Choroid plexus epithelial cell (primary cell): ENCODE results near the gene ABCC8.

Experiments
- DNase-seq: peaks from one replicate; pipeline ENCODE4 v3.0.0-alpha.2; 2010; ENCODE audit warnings: low read depth
- H3K4me3 ChIP-seq: 2 replicates; pipeline ENCODE4 v1.5.1; 2011; ENCODE audit warnings: low read depth, mild to moderate bottlenecking, control low read depth, low read length, moderate library complexity
- CTCF ChIP-seq: conservative IDR thresholded peaks from 2 replicates; pipeline ENCODE4 v1.5.1; 2011; ENCODE audit warnings: low read depth, mild to moderate bottlenecking, control low read depth, inconsistent platforms, low read length, moderate library complexity

The ABCC8 gene

GRCh38 chr11:17408026-17408425 lies 68.6 kb downstream of the ABCC8 start:
- TF ChIP-seq CTCF, result no peak
- DNase-seq, result no peak
- no peak overlapping the region for H3K4me3 ChIP-seq

- H3K4me3 ChIP-seq, result no peak overlapping the region
- peak; percentile 8 for DNase-seq
- TF ChIP-seq CTCF, result no peak
Measured at GRCh38 chr11:17407575-17407974, 69.1 kb downstream of the ABCC8 start.

GRCh38 chr11:17406818-17407149 lies 69.9 kb downstream of the ABCC8 start:
- no peak for DNase-seq
- TF ChIP-seq CTCF, result no peak
- no peak overlapping the region for H3K4me3 ChIP-seq

DNA sequence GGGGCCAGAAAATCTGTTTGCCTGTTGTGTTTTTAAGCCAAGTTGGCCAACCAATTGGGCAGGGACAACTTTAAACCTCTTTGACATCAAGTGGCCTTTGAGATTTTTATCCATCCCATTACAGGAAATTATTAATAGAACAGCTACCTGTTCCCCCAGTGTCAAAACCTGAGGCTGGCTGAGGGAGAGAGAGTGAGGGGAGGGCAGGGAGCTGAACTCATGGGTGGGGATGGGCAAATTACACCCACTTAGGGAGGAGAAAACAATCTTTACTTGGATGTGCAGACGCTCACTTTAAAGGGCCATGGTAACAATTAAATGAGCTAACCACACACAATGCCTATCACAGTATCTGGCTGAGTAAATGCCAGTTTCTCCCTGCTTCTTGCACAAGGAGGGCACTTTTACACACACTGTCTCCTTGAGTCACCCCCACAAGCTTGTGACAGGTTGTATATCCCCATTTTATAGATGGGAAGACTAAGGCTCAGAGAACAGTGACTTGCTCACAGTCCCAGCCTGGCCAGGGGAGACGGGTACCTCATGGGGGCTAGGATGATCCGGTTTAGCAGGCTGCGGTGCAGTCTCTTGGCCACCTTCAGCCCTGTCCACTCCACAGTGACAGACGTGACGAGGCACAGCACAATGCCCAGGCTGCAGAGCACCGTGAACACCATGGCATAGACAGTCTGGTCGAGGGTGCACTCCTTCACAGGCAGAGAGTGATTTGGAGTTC lies 70.4 kb downstream of the ABCC8 start:
- no peak overlapping the region for H3K4me3 ChIP-seq
- no peak for TF ChIP-seq CTCF
- DNase-seq, result no peak

GRCh38 chr11:17405232-17406005 lies 71.2 kb downstream of the ABCC8 start:
- H3K4me3 ChIP-seq, result no peak overlapping the region
- peak; percentile 62 for DNase-seq
- TF ChIP-seq CTCF, result peak; percentile 28

DNA sequence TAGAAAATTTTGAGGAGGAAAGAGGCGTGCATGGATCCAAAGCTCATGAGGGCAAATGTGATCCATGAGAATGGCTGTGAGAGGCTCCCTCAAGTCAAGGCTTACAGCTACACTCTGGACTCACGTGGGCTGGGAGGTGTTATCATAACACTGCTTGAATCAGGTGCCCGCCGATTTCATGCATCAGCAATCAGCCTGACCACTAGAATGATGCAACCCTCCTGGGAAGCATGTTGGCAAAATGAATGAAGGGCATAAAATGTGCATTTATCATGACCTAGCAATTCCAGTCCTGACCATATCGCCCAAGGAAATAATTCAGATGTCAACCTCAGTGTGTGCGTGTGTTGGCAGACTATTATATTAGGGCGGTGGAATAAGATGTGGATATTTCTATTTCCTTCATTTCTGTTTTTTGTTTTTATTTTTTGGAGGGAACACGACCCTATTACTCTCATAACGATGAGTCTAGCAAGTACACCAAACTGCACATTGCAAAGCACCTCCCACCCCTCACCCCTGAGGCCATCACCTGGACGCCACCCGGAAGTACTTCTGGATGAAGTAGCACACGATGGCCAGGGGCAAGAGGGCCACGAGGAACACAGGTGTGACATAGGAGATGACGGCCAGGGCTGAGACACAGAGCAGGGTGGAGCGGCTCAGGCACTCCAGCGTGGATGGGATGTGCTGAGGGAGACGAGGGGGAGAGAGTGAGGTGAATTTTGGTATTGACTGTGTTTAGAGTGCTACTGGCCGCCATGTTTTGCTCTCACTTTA lies 72.5 kb downstream of the ABCC8 start:
- no peak overlapping the region for H3K4me3 ChIP-seq
- TF ChIP-seq CTCF, result no peak
- DNase-seq, result no peak
